Panc1 (cell line): Measurements from ENCODE around the gene MYH11.

ENCODE experiments used
- CTCF ChIP-seq: fragments of 450-650 bp; IDR thresholded peaks from 2 replicates; pipeline ENCODE4 v1.5.1; 2017; ENCODE audit warnings: mild to moderate bottlenecking
- TCF7L2 ChIP-seq: IDR thresholded peaks from 2 replicates; pipeline ENCODE4 v1.6.1; 2011; ENCODE audit warnings: mild to moderate bottlenecking, low read depth, low read length, inconsistent platforms

GRCh38 chr16:15825750-15826305 lies 31.0 kb downstream of the MYH11 start:
- TF ChIP-seq CTCF (no peak), TCF7L2 (no peak)
